K562 (cell line): ENCODE results near the gene BHLHE40. TPM values are rescaled to one million over a fixed set of nuclear protein-coding genes. Genes with fewer than 3 reads are reported as not detected.
"Not testable (repeated sequence)": the region's sequence is repeated elsewhere in the genome, so short reads cannot be mapped to it uniquely, and the experiment has no call there.

Experiments
- ATAC-seq: fragments of 200-7000 bp; cut with Tn5 transposase; 3 replicates; pipeline ENCODE4 v1.9.1; 2020; ENCODE audit warnings: moderate library complexity
- BruUV-seq: library from RNA; stranded (reverse); fragments of 400-500 nt; replicated peaks from 2 replicates; lab custom pipeline; 2021; lab: Mats Ljungman, UMichigan
- CTCF ChIA-PET: fragments of 300-600 bp; formaldehyde crosslinking; extraction: SDS; loops from one replicate; lab custom pipeline; 2021; ENCODE audit warnings: low intra/inter-chr PET ratio; lab: Yijun Ruan, JAX
- POLR2A ChIA-PET: fragments of 300-600, 350-650 bp; sonication (Branson Sonifier 250); formaldehyde crosslinking; extraction: SDS; loops from one replicate; lab custom pipeline; 2021; ENCODE audit warnings: antibody characterized with exemption, inconsistent platforms; lab: Yijun Ruan, JAX
- DNase-seq, 4 experiments: peaks; one replicate each; pipeline versions ENCODE4 v3.0.0 to v3.0.0-alpha.2; 2011 to 2018; ENCODE audit warnings: low spot score in 3 of 4, mixed read lengths in 3 of 4; ENCODE audit errors: extremely low read depth in 1 of 4
- FAIRE-seq: peaks from 2 replicates; lab custom pipeline; 2011; peaks lifted over from hg19 to GRCh38; lab: Jason Lieb, UNC
- H2AFZ ChIP-seq: 2 replicates; pipeline ENCODE4 v1.6.0; 2011; ENCODE audit warnings: low read depth, low read length, control low read depth, inconsistent platforms
- H3K27ac ChIP-seq: fragments of 200-600 bp; 3 replicates; pipeline ENCODE4 v1.8.0; 2011; ENCODE audit warnings: low read depth, mild to moderate bottlenecking, control low read depth, inconsistent platforms, low read length, moderate library complexity, mixed read lengths; ENCODE audit errors: extremely low read depth
- H3K27me3 ChIP-seq, 2 experiments: fragments of 300-600 bp in 1 of 2; 2 replicates in 1 of 2; 3 replicates in 1 of 2; pipeline versions ENCODE4 v1.6.0 to v1.8.0; 2011; ENCODE audit warnings: inconsistent platforms in 2 of 2, low read length in 2 of 2, mild to moderate bottlenecking in 1 of 2, mixed read lengths in 1 of 2, moderate library complexity in 1 of 2; ENCODE audit not compliant: control insufficient read depth in 2 of 2, insufficient read depth in 2 of 2
- H3K36me3 ChIP-seq: fragments of 300-600 bp; 3 replicates; pipeline ENCODE4 v1.8.0; 2011; ENCODE audit warnings: mild to moderate bottlenecking, low read length, inconsistent platforms; ENCODE audit not compliant: control insufficient read depth, insufficient read depth
- H3K4me1 ChIP-seq, 2 experiments: fragments of 200-600 bp in 1 of 2; replicated peaks in 1 of 2; 2 replicates in 1 of 2; 3 replicates in 1 of 2; pipeline versions ENCODE4 v1.5.1 to v1.8.0; 2011; ENCODE audit warnings: inconsistent platforms in 2 of 2, low read length in 2 of 2, mild to moderate bottlenecking in 1 of 2, mixed read lengths in 1 of 2, moderate library complexity in 1 of 2; ENCODE audit not compliant: control insufficient read depth in 2 of 2, insufficient read depth in 2 of 2
- H3K4me2 ChIP-seq: 2 replicates; pipeline ENCODE4 v1.6.1; 2011; ENCODE audit warnings: low read length, control low read depth, inconsistent platforms, mixed read lengths; ENCODE audit not compliant: insufficient read depth
- H3K4me3 ChIP-seq: fragments of 200-600 bp; sonication (generic), shearing (Covaris generic); 2 replicates; pipeline ENCODE4 v1.5.1; 2016; ENCODE audit warnings: control low read depth, inconsistent platforms
- H3K79me2 ChIP-seq: fragments of 200-600 bp; 3 replicates; pipeline ENCODE4 v1.8.0; 2011; ENCODE audit warnings: low read length, inconsistent platforms; ENCODE audit not compliant: control insufficient read depth, insufficient read depth
- H3K9ac ChIP-seq, 2 experiments: 2 replicates each; pipeline versions ENCODE4 v1.6.0 to v1.6.1; 2011; ENCODE audit warnings: low read depth in 2 of 2, low read length in 2 of 2, control low read depth in 1 of 2, inconsistent platforms in 1 of 2, mild to moderate bottlenecking in 1 of 2, mixed read lengths in 1 of 2; ENCODE audit not compliant: insufficient read depth in 1 of 2
- H3K9me1 ChIP-seq: one replicate; pipeline ENCODE4 v1.6.0; 2011; ENCODE audit warnings: inconsistent platforms, mild to moderate bottlenecking, low read length, moderate library complexity; ENCODE audit not compliant: control insufficient read depth, insufficient read depth
- H3K9me3 ChIP-seq: replicated peaks from 2 replicates; pipeline ENCODE4 v1.5.1; 2011; ENCODE audit warnings: low read depth, low read length, inconsistent platforms; ENCODE audit not compliant: control insufficient read depth, insufficient read depth
- H4K20me1 ChIP-seq: replicated peaks from 2 replicates; pipeline ENCODE4 v1.6.1; 2011; ENCODE audit warnings: low read length, inconsistent platforms, mixed read lengths; ENCODE audit not compliant: control insufficient read depth, insufficient read depth
- BCOR ChIP-seq: fragments of 450-650 bp; IDR thresholded peaks from 2 replicates; pipeline ENCODE4 v1.6.1; 2016
- NFIC ChIP-seq: fragments of 450-650 bp; IDR thresholded peaks from 2 replicates; pipeline ENCODE4 v1.6.1; 2017; ENCODE audit warnings: mild to moderate bottlenecking, inconsistent platforms
- RBM25 ChIP-seq: fragments of 200-400 bp; formaldehyde crosslinking; IDR thresholded peaks from 2 replicates; pipeline ENCODE4 v1.6.1; 2018; ENCODE audit warnings: low read length, low read depth, moderate library complexity; ENCODE audit not compliant: severe bottlenecking
- ZNF146 ChIP-seq: IDR thresholded peaks from one replicate; pipeline ENCODE4 v1.6.1; 2018; ENCODE audit warnings: missing compliant biosample characterization; ENCODE audit not compliant: unreplicated experiment
- ZNF507 ChIP-seq: conservative IDR thresholded peaks from 2 replicates; pipeline ENCODE4 v1.6.1; 2017; ENCODE audit warnings: missing genetic modification characterization, missing compliant biosample characterization
- WGBS: fragments of 100-300 bp; shearing (Covaris generic); methylation state at CpG from one replicate; pipeline ENCODE4 v1.1.6; 2016; ENCODE audit warnings: low coverage, mixed read lengths; ENCODE audit not compliant: insufficient coverage; ENCODE audit errors: missing lambda C conversion rate; 5-methylcytosine and 5-hydroxymethylcytosine counted together
- in situ Hi-C: fragments of 300-500 bp; cut with MboI; formaldehyde crosslinking; loops from 4 replicates; pipeline ENCODE4 v1.15.0; 2018; ENCODE audit warnings: inconsistent platforms, mixed read lengths
- intact Hi-C: fragments of 100-400 bp; cut with micrococcal nuclease; formaldehyde crosslinking; loops from 2 replicates; pipeline ENCODE4 v1.14.2; 2022
- polyA plus RNA-seq, 8 experiments: library from polyadenylated mRNA; depleted of rRNA in 4 of 8; stranded (reverse) in 5 of 8; unstranded in 3 of 8; fragments of >200 nt; fragmentation: Nextera tagmentation in 2 of 8; fragmentation: Illumina TruSeq in 1 of 8; extraction: Ambion mirVana in 2 of 8; extraction: Trizol in 1 of 8; gene quantifications; 2 replicates each; pipeline versions ENCODE4 v1.2.1 to v1.2.3, GENCODE V29; 2011 to 2014; ENCODE audit warnings: inconsistent platforms in 1 of 8, missing spikeins in 1 of 8
- total RNA-seq, 7 experiments: library from RNA; depleted of rRNA in 6 of 7; stranded (reverse); fragments of >200 nt in 6 of 7; fragmentation: Illumina TruSeq in 2 of 7; extraction: Trizol in 2 of 7; gene quantifications; 2 replicates each; pipeline versions ENCODE4 v1.2.1 to v1.2.3, GENCODE V29; 2011 to 2021; ENCODE audit warnings: low replicate concordance in 1 of 7

The BHLHE40 gene
- total and polyA plus RNA-seq, 9 of the 15 experiments (the other 6 are each of a cell fraction or from before 2014, with no cell fraction given): 12.0 to 83.9 (median 31.4) TPM

GRCh38 chr3:4967683-4968082 lies 11.6 kb upstream of the BHLHE40 start:
- H3K4me1 ChIP-seq, H4K20me1 ChIP-seq, H3K9me1 ChIP-seq, intact Hi-C loops, H3K4me3 ChIP-seq, H3K79me2 ChIP-seq, CTCF ChIA-PET, POLR2A ChIA-PET, H3K27ac ChIP-seq, H3K4me2 ChIP-seq, DNase-seq, BruUV-seq, H2AFZ ChIP-seq, H3K27me3 ChIP-seq, H3K9ac ChIP-seq, H3K36me3 ChIP-seq, H3K9me3 ChIP-seq, ATAC-seq, in situ Hi-C loops, FAIRE-seq: not testable (repeated sequence)
- peak; percentile 82 for TF ChIP-seq ZNF507
- WGBS: 48% methylated on average over 3 of the region's 3 CpGs

- H3K9me3 ChIP-seq, ATAC-seq, H4K20me1 ChIP-seq, H3K36me3 ChIP-seq, CTCF ChIA-PET, H3K9me1 ChIP-seq, H3K9ac ChIP-seq, H3K27ac ChIP-seq, H3K27me3 ChIP-seq, H3K4me2 ChIP-seq, BruUV-seq, intact Hi-C loops, DNase-seq, POLR2A ChIA-PET, in situ Hi-C loops, FAIRE-seq, H2AFZ ChIP-seq, H3K79me2 ChIP-seq, H3K4me3 ChIP-seq: not testable (repeated sequence)
- peak; percentile 44; the same call in 1 of the 2 replicates for TF ChIP-seq NFIC
- peak; percentile 85 for TF ChIP-seq ZNF146 (CRISPR knock-in tag)
- TF ChIP-seq BCOR: peak; percentile 86
- peak; percentile 36 for TF ChIP-seq RBM25
- H3K4me1 ChIP-seq: peaks cover 0 to 22% of the 10 kb centered on the region in 2 experiments; a peak in 4 of 5 replicates
- 86% methylated on average over 5 of the region's 6 CpGs for WGBS
These were observed 7.8 kb upstream of the BHLHE40 start for GRCh38 chr3:4971437-4971836.
